ENCODE measurements around the gene ATRNL1.
"Not testable (repeated sequence)": the region's sequence is repeated elsewhere in the genome, so short reads cannot be mapped to it uniquely, and the experiment has no call there.

Gene ATRNL1

DNA sequence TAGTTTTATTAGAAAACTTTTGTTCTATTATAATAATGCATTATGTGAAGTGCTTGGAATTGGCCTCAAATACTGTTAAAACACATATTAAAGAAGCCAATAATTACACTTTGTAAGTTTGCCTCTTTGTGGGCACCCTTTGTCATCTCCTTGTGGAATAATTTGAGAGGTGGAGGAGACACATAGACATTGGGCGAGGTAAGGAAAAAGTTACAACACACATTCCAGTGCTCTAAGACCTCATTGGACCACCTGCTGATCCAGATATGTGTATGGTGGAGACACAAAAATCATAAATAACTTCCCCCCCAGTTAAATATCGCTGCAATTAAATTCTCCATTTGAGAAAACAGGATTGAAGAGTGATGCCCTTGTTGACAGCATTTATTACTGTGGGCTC is 668.0 kb downstream of the ATRNL1 start:
- no peak for DNase-seq (ENCODE audit: low spot score)

GRCh38 chr10:115762029-115762428 is 668.9 kb downstream of the ATRNL1 start:
- DNase-seq (ENCODE audit: low spot score), result no peak

- no peak for DNase-seq (ENCODE audit: low spot score)
Observed at GRCh38 chr10:115771755-115772154, 678.6 kb downstream of the ATRNL1 start.

- no peak for DNase-seq (ENCODE audit: low spot score)
Observed at GRCh38 chr10:115772606-115773005, 679.4 kb downstream of the ATRNL1 start.

DNA sequence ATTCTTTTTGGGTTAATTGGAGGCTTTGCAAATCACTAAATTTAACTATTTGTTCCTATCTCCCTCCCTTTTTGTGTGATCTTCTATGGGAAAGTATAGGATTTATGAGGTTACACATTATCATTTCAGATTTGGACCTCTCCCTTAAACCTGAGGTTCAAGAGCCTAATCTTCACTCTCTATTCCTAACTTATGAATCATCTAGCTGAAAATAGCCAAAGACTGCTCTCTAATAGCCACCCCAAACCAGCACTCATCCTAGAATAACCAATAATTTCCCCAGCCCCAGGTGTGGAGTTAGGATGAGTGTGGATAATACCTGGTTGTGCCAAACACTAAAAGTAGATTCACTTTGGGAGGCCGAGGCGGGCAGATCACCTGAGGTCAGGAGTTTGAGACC is 680.7 kb downstream of the ATRNL1 start:
- no peak for DNase-seq (ENCODE audit: low spot score)

GRCh38 chr10:115774721-115775120 is 681.6 kb downstream of the ATRNL1 start:
- DNase-seq (ENCODE audit: low spot score), result no peak

GRCh38 chr10:115777646-115778045 is 684.5 kb downstream of the ATRNL1 start:
- DNase-seq (ENCODE audit: low spot score), result no peak

- no peak for DNase-seq (ENCODE audit: low spot score)
Observed at GRCh38 chr10:115790220-115790619, 697.1 kb downstream of the ATRNL1 start.

DNA sequence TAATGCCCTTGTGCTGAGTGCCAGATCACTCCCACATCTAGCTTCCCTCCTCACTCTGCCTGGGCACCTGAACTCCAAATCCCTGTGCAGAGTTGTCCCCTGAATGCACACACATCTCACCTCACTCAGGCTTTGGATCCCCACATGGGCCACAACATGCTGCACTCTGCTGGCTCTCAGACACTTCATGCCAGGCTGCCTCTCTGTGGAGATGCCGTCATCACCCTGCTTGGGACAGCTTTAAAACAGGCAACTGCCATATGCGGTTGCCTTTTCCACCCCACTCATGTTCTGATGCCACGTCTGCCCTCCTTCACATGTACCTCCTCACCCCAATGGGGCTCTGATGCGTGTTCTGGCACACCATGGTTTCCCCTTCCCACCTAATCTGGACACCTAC is 702.8 kb downstream of the ATRNL1 start:
- DNase-seq (ENCODE audit: low spot score), result no peak

DNA sequence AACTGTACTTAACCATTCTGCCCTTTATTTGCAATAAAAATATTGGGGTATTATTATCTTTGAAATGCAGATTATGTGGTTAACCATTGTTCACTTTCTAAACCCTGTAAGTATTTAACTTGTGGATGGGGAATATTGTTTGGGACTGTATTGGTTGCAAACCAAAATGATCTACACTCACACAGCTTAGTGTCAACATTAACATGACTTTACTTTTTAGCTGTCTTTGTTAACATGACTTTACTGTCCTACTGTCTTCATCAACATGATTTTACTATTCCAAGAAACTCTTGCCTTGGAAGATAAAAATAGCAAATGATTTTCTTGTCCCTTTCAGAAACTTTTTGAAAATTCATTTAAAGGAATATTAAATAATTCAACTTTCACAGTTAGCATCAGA is 708.3 kb downstream of the ATRNL1 start:
- DNase-seq (ENCODE audit: low spot score), result no peak

GRCh38 chr10:115801992-115802391 is 708.8 kb downstream of the ATRNL1 start:
- no peak for DNase-seq (ENCODE audit: low spot score)

DNA sequence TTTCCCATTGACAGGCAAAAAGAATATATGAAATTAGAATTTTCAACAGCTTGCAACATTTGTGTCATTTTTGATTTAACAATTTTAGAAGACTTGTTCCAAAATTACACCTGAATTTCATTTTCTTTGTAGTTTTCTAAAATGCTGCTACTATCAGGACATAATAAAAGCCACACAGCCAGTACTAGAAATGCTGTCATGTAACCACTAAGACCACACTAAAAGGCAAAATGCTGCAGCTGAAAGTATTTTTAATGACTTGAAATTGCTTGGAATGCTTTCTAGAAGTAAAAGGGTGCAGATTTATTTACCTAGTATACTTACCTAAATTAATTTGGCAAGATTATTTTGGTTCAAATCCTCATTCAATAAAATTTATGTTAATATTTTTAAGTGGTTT is 709.7 kb downstream of the ATRNL1 start:
- no peak for DNase-seq (ENCODE audit: low spot score)

DNA sequence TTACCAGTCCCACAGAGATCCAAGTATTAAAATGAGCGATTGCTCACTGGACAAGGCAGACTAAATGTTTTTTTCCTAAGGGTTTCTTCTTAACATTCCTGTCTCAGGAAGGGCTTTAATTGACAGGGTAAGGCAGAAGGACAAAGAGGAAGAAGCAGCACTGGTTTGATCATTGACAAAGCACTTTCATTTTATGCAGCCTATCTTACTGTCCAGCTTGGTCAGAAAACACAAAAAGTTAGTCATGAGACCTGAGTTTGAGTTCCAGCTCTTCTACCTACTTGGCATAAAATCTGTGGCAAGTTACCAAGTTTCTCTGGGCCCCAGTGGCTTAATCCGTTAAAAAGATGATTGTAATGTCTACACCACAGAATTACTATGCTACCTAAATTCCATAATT is 721.4 kb downstream of the ATRNL1 start:
- no peak for DNase-seq (ENCODE audit: low spot score)

DNA sequence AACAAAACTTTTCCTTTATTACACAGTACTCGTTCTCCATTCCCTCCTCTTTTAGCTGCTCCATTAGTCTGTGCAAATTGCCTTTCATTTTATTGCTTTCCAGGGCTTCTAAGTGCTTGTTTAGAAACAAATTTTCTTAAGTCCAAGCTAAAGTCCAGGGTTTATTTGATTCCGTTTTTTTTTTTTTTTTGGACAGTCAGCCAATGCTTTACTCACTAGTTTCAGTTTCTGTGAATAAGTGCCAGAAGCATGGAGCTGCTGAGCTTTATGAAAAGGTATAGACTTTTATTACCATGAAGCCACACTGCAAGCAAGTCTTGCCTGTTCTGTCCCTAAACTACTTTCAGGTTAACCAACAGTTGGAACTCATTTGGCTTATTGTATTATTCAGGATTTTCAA is 724.8 kb downstream of the ATRNL1 start:
- no peak for DNase-seq (ENCODE audit: low spot score)

- no peak for DNase-seq (ENCODE audit: low spot score)
Observed at GRCh38 chr10:115826396-115826795, 733.2 kb downstream of the ATRNL1 start.

DNA sequence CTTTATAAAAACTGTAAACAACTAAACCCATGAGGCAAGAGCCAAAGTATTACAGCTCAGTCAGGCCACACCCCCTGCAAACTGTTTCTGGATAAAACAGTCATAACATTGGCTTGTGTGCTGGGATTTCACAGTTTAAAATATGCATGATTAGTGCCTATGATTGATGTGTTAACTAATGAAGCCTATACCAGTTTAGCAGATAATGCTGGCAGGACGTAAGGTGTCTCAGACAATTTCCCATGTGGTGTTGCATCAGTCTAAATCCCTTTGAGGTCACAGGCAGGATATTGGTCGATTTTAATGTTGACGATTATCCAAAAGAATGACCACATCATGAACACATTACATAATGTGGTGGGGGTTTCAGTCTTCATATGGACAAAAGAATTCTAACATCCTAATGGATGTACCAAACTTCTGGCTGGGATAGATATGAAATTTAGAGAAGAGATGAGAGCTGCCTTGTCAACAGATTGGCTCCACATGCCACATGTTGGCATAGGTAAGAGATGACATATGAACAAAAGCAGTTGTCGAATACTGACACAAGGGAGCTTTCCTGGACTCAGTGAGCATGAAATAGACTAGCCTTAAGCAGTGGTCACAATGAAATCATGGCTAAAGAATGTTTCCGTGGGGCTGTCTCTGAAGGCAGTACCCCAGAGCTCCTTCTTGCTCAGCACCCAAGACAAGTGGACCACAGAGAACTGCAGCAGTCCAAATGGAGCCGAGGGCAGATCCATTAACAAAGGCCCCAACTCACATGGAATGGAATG is 734.3 kb downstream of the ATRNL1 start:
- no peak for DNase-seq (ENCODE audit: low spot score)

DNA sequence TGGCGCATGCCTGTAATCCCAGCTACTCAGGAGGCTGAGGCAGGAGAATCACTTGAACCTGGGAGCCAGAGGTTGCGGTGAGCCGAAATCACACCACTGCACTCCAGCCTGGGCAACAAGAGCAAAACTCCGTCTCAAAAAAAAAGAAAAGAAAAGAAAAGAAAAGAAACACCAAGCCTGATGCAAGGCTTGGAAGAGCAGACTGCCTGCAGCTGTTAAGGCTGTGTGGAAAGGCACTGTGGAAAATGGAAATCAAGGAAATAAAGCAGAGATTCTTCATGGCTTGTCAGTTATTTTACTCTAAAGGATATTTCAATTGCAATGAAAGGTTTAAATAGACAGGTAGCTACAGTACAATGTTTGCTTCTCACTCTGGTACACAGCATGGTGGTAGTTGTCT is 735.0 kb downstream of the ATRNL1 start:
- DNase-seq (ENCODE audit: low spot score), result not testable (repeated sequence)

- DNase-seq (ENCODE audit: low spot score), result no peak
Observed at GRCh38 chr10:115829521-115830205, 736.5 kb downstream of the ATRNL1 start.

DNA sequence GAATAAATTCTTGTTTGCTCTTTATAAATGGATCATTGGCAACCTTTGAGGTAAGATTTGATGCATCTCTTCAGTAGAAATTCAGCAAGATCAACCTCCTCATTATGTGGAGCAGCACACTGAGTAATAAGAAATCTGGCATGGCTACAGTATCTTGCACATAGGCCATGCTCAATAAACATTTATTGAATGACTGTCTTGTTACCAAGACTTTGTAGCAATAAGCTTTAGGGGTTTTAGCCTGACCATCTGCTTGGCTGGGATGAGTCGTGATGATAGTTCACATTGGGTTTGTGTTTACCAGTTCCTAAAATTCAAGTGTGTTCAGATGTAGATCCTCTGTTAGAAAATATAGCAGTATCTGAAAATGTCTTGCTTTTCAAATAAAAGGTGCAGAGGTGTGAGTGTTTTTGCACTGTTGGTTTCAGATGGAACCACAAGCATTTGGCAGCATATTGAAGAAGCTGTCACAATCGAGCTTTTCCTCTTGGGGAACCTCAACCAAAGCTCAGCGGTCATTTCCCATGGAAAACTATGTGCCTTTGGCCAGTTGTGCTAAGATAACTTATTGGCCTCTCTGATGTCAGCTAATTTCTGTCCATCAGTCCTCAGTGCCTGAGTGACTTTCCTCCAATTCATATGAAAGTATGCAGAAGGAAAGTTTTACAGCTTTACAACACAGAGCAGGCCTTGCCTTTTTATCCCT is 737.3 kb downstream of the ATRNL1 start:
- DNase-seq (ENCODE audit: low spot score), result no peak

- DNase-seq (ENCODE audit: low spot score), result no peak
Observed at GRCh38 chr10:115831016-115831415, 737.9 kb downstream of the ATRNL1 start.

GRCh38 chr10:115833119-115833518 is 740.0 kb downstream of the ATRNL1 start:
- no peak for DNase-seq (ENCODE audit: low spot score)

DNA sequence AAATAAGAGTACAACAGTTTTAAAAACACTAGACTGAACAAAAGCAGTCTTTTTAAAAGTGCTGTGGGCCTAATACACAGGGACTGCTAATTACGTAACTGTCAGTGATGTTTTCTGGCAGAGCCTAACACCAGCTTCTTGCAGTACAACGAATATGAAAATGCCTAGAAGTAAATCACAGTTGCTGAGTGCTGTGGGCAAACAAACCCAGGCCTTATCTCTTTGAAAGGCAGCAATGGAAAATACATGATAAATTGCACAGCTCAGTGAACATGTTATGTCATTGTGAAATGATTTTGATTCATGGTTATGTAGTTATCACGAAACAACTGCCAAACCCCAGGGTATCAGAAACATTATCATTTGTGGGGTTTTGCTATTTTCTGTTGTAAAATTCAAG is 751.4 kb downstream of the ATRNL1 start:
- peak; percentile 11 for DNase-seq (ENCODE audit: low spot score)

GRCh38 chr10:115845921-115846320 is 752.8 kb downstream of the ATRNL1 start:
- no peak for DNase-seq (ENCODE audit: low spot score)
